Hepatocyte (in vitro differentiated cells): Measurements from ENCODE around the gene PPP1R9A.

ENCODE experiments used
- EZH2phosphoT487 ChIP-seq: fragments of 200-600 bp; sonication (generic); IDR thresholded peaks from one replicate; pipeline ENCODE4 v1.6.1; 2018; ENCODE audit warnings: antibody characterized with exemption, mild to moderate bottlenecking, low read depth, moderate library complexity; ENCODE audit not compliant: unreplicated experiment, severe bottlenecking
- TF ChIP-seq, protein P1 (sequence below): fragments of 200-600 bp; sonication (generic); IDR thresholded peaks from 2 replicates; pipeline ENCODE4 v1.5.1; 2016; ENCODE audit warnings: antibody characterized with exemption, mild to moderate bottlenecking; ENCODE audit not compliant: poor library complexity

DNA sequence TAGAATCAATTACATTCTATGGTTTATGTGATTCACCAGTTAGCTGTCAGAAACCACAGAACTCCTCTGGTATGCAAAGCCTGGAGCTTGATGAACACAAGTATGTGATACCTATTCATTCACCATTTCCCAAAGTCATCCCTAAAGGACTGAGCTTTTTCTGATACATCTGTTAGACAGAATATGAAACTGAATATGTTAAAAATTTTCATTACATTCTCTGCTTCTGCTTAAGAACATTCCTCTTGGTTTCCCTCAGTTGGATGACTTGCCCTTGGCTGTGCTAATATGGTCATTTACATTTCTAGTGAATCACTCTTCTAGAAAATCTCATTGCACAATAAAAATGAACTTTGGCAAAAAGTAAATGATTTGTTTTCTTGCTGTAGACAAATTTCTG lies 427.7 kb downstream of the PPP1R9A start:
- TF ChIP-seq, protein P1, sequence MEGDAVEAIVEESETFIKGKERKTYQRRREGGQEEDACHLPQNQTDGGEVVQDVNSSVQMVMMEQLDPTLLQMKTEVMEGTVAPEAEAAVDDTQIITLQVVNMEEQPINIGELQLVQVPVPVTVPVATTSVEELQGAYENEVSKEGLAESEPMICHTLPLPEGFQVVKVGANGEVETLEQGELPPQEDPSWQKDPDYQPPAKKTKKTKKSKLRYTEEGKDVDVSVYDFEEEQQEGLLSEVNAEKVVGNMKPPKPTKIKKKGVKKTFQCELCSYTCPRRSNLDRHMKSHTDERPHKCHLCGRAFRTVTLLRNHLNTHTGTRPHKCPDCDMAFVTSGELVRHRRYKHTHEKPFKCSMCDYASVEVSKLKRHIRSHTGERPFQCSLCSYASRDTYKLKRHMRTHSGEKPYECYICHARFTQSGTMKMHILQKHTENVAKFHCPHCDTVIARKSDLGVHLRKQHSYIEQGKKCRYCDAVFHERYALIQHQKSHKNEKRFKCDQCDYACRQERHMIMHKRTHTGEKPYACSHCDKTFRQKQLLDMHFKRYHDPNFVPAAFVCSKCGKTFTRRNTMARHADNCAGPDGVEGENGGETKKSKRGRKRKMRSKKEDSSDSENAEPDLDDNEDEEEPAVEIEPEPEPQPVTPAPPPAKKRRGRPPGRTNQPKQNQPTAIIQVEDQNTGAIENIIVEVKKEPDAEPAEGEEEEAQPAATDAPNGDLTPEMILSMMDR = no peak
- TF ChIP-seq EZH2phosphoT487 = no peak
